Neural progenitor cell (in vitro differentiated cells): ENCODE results near the gene C19orf12. TPM values are rescaled to one million over a fixed set of nuclear protein-coding genes. Genes with fewer than 3 reads are reported as not detected.
"Not testable (repeated sequence)": the region's sequence is repeated elsewhere in the genome, so short reads cannot be mapped to it uniquely, and the experiment has no call there.

Source experiments
- DNase-seq: peaks from one replicate; pipeline ENCODE4 v3.0.0-alpha.2; 2016; ENCODE audit warnings: low spot score
- H2AFZ ChIP-seq: fragments of 200-600 bp; sonication (generic); replicated peaks from 2 replicates; pipeline ENCODE4 v1.6.1; 2016; ENCODE audit warnings: antibody characterized with exemption
- H3F3A ChIP-seq: fragments of 200-600 bp; sonication (generic); 2 replicates; pipeline ENCODE4 v1.6.1; 2016; ENCODE audit warnings: antibody characterized with exemption, low read depth
- H3K27ac ChIP-seq: fragments of 200-600 bp; sonication (generic); 2 replicates; pipeline ENCODE4 v1.5.1; 2016; ENCODE audit warnings: mild to moderate bottlenecking
- H3K27me3 ChIP-seq: fragments of 200-600 bp; sonication (generic); 2 replicates; pipeline ENCODE4 v1.6.1; 2016; ENCODE audit warnings: mild to moderate bottlenecking, moderate library complexity
- H3K36me3 ChIP-seq: fragments of 200-600 bp; sonication (generic); 2 replicates; pipeline ENCODE4 v1.5.1; 2016
- H3K4me1 ChIP-seq: fragments of 200-600 bp; sonication (generic); 2 replicates; pipeline ENCODE4 v1.6.1; 2016; ENCODE audit warnings: mixed run types
- H3K4me2 ChIP-seq: fragments of 200-600 bp; sonication (generic); 2 replicates; pipeline ENCODE4 v1.6.1; 2016
- H3K4me3 ChIP-seq: fragments of 200-600 bp; sonication (generic); 2 replicates; pipeline ENCODE4 v1.5.1; 2016
- H3K79me2 ChIP-seq: fragments of 200-600 bp; sonication (generic); 2 replicates; pipeline ENCODE4 v1.6.1; 2016; ENCODE audit warnings: low read depth
- H3K9ac ChIP-seq: fragments of 200-600 bp; sonication (generic); 2 replicates; pipeline ENCODE4 v1.6.1; 2016
- H3K9me3 ChIP-seq: fragments of 200-600 bp; sonication (generic); 2 replicates; pipeline ENCODE4 v1.5.1; 2016; ENCODE audit warnings: low read depth
- H4K20me1 ChIP-seq: fragments of 200-600 bp; sonication (generic); 2 replicates; pipeline ENCODE4 v1.6.1; 2016; ENCODE audit warnings: low read depth
- H3K27ac Mint-ChIP-seq: 3 replicates; pipeline ENCODE4 v1.8.0; 2021; ENCODE audit warnings: mixed read lengths
- H3K27me3 Mint-ChIP-seq: 2 replicates; pipeline ENCODE4 v1.8.0; 2022; ENCODE audit warnings: low read depth, mild to moderate bottlenecking, inconsistent platforms, moderate library complexity, mixed read lengths; ENCODE audit not compliant: insufficient read depth
- H3K36me3 Mint-ChIP-seq: 3 replicates; pipeline ENCODE4 v1.8.0; 2021; ENCODE audit warnings: mixed read lengths
- H3K4me1 Mint-ChIP-seq: 3 replicates; pipeline ENCODE4 v1.8.0; 2021; ENCODE audit warnings: mixed read lengths
- H3K4me3 Mint-ChIP-seq: 3 replicates; pipeline ENCODE4 v1.8.0; 2021; ENCODE audit warnings: mild to moderate bottlenecking, moderate library complexity, mixed read lengths
- H3K9me3 Mint-ChIP-seq: 3 replicates; pipeline ENCODE4 v1.8.0; 2020; ENCODE audit warnings: mixed read lengths
- CTCF ChIP-seq: fragments of 200-600 bp; sonication (generic); IDR thresholded peaks from 2 replicates; pipeline ENCODE4 v1.5.1; 2017; ENCODE audit warnings: antibody characterized with exemption, mild to moderate bottlenecking
- EZH2 ChIP-seq: fragments of 200-600 bp; sonication (generic); IDR thresholded peaks from 2 replicates; pipeline ENCODE4 v1.6.1; 2017; ENCODE audit warnings: antibody characterized with exemption, mild to moderate bottlenecking, moderate library complexity
- EZH2phosphoT487 ChIP-seq: fragments of 200-600 bp; sonication (generic); IDR thresholded peaks from 2 replicates; pipeline ENCODE4 v1.6.1; 2017; ENCODE audit warnings: antibody characterized with exemption
- total RNA-seq: library from RNA; depleted of rRNA; stranded (reverse); fragments of >200 nt; gene quantifications from 2 replicates; pipeline ENCODE4 v1.2.3, GENCODE V29; 2015; ENCODE audit warnings: low replicate concordance

C19orf12 gene
- total RNA-seq, 1 donor from 2014 or later, result 28.2 TPM

GRCh38 chr19:29711584-29712132 is 3.4 kb downstream of the C19orf12 start:
- Histone ChIP-seq H3K4me2 (no peak overlapping the region), H3K27ac (no peak overlapping the region), H3K36me3 (no peaks in the 10 kb centered on the region), H3K9ac (no peak overlapping the region), H4K20me1 (no peaks in the 10 kb centered on the region), H3K4me1 (peaks cover 7% of the 10 kb centered on the region), H3F3A (peaks cover 6% of the 10 kb centered on the region), H3K9me3 (no peaks in the 10 kb centered on the region), H3K79me2 (peaks cover 19% of the 10 kb centered on the region), H3K27me3 (no peaks in the 10 kb centered on the region), H2AFZ (no peak overlapping the region), H3K4me3 (no peak overlapping the region)
- Mint-ChIP-seq H3K27me3 (peaks cover 2% of the 10 kb centered on the region), H3K36me3 (no peaks in the 10 kb centered on the region), H3K9me3 (no peaks in the 10 kb centered on the region), H3K27ac (no peak overlapping the region), H3K4me3 (no peak overlapping the region), H3K4me1 (peaks cover 22% of the 10 kb centered on the region)
- TF ChIP-seq EZH2 (no peak), EZH2phosphoT487 (no peak), CTCF (no peak)
- no peak for DNase-seq

- H3K36me3 Mint-ChIP-seq, H3K4me1 ChIP-seq, H3K9ac ChIP-seq, H3K4me2 ChIP-seq, H3F3A ChIP-seq, H3K4me3 ChIP-seq, H2AFZ ChIP-seq, H3K4me3 Mint-ChIP-seq, H3K9me3 Mint-ChIP-seq, H4K20me1 ChIP-seq, H3K27me3 ChIP-seq, H3K27ac ChIP-seq, H3K36me3 ChIP-seq, H3K9me3 ChIP-seq, H3K4me1 Mint-ChIP-seq, H3K27me3 Mint-ChIP-seq, DNase-seq: not testable (repeated sequence)
- H3K79me2 ChIP-seq, result peaks cover 14% of the 10 kb centered on the region
- H3K27ac Mint-ChIP-seq, result peak overlapping the region; percentile 9
Observed at GRCh38 chr19:29709440-29709798, 5.6 kb downstream of the C19orf12 start.

GRCh38 chr19:29708554-29709439 is 6.3 kb downstream of the C19orf12 start:
- no peaks in the 10 kb centered on the region for H3K36me3 Mint-ChIP-seq
- no peak overlapping the region for H3K4me3 Mint-ChIP-seq
- Histone ChIP-seq H3K79me2 (peaks cover 8% of the 10 kb centered on the region), H2AFZ (no peak overlapping the region), H3K36me3 (no peaks in the 10 kb centered on the region), H3F3A (no peaks in the 10 kb centered on the region), H3K9me3 (no peaks in the 10 kb centered on the region), H4K20me1 (no peaks in the 10 kb centered on the region), H3K27ac (no peak overlapping the region), H3K4me2 (no peak overlapping the region), H3K4me3 (no peak overlapping the region), H3K9ac (no peak overlapping the region), H3K4me1 (no peaks in the 10 kb centered on the region), H3K27me3 (no peaks in the 10 kb centered on the region)
- H3K27me3 Mint-ChIP-seq, result no peaks in the 10 kb centered on the region
- H3K9me3 Mint-ChIP-seq, result no peaks in the 10 kb centered on the region
- peaks cover 3% of the 10 kb centered on the region for H3K4me1 Mint-ChIP-seq
- no peak for DNase-seq
- H3K27ac Mint-ChIP-seq, result peak overlapping the region; percentile 9
- TF ChIP-seq EZH2phosphoT487 (no peak), CTCF (no peak), EZH2 (no peak)

- Mint-ChIP-seq H3K9me3 (no peaks in the 10 kb centered on the region), H3K27ac (no peak overlapping the region), H3K36me3 (peaks cover 2% of the 10 kb centered on the region), H3K4me3 (no peak overlapping the region), H3K27me3 (no peaks in the 10 kb centered on the region), H3K4me1 (no peaks in the 10 kb centered on the region)
- Histone ChIP-seq H4K20me1 (no peaks in the 10 kb centered on the region), H3K79me2 (no peaks in the 10 kb centered on the region), H3K9ac (peak overlapping the region; percentile 7), H3K4me2 (no peak overlapping the region), H3K9me3 (no peaks in the 10 kb centered on the region), H2AFZ (no peak overlapping the region), H3K4me1 (no peaks in the 10 kb centered on the region), H3K27ac (no peak overlapping the region), H3F3A (no peaks in the 10 kb centered on the region), H3K27me3 (no peaks in the 10 kb centered on the region), H3K36me3 (no peaks in the 10 kb centered on the region), H3K4me3 (no peak overlapping the region)
- TF ChIP-seq EZH2, result no peak
- TF ChIP-seq CTCF, result no peak
- no peak for TF ChIP-seq EZH2phosphoT487
- DNase-seq, result no peak
Observed at GRCh38 chr19:29706635-29707034, 8.4 kb downstream of the C19orf12 start.
